ENCODE measurements around the gene PIK3R1. TPM values are rescaled to one million over a fixed set of nuclear protein-coding genes. Genes with fewer than 3 reads are reported as not detected.

Gene PIK3R1
- total RNA-seq, 1 donor = 26.8 TPM

GRCh38 chr5:68343421-68343826 is 127.9 kb downstream of the PIK3R1 start:
- H3K4me2 ChIP-seq (ENCODE audit: insufficient read depth, low read length) = peak overlapping the region; percentile 11
- H4K20me1 ChIP-seq (ENCODE audit: insufficient read depth, low read length) = no peaks in the 10 kb centered on the region
- H3K4me3 ChIP-seq (ENCODE audit: insufficient read depth, low read length) = no peak overlapping the region

GRCh38 chr5:68344447-68345111 is 129.0 kb downstream of the PIK3R1 start:
- no peaks in the 10 kb centered on the region for H3K27me3 ChIP-seq (ENCODE audit: insufficient read depth, low read length)
- peak overlapping the region; percentile 8 for H3K4me2 ChIP-seq (ENCODE audit: insufficient read depth, low read length)
- H3K36me3 ChIP-seq (ENCODE audit: insufficient read depth, low read length) = no peaks in the 10 kb centered on the region
- H3K4me3 ChIP-seq (ENCODE audit: insufficient read depth, low read length) = no peak overlapping the region
- H3K79me2 ChIP-seq (ENCODE audit: insufficient read depth, low read length) = no peaks in the 10 kb centered on the region
- no peak for DNase-seq (ENCODE audit: insufficient read length, low spot score, missing footprints)
- no peak for TF ChIP-seq CTCF (IDR thresholded peaks at IDR 0.05; ENCODE audit: extremely low read depth, low read depth, low read length)
- H4K20me1 ChIP-seq (ENCODE audit: insufficient read depth, low read length) = no peaks in the 10 kb centered on the region
- H3K4me1 ChIP-seq (ENCODE audit: insufficient read depth, low read length) = peaks cover 30% of the 10 kb centered on the region
- H3K27ac ChIP-seq (ENCODE audit: low read depth, low read length) = peak overlapping the region; percentile 72
- H3K9me3 ChIP-seq (ENCODE audit: low read depth, low read length) = no peaks in the 10 kb centered on the region
- no peak overlapping the region for H2AFZ ChIP-seq (ENCODE audit: low read length)

More at GRCh38 chr5:68343421-68343826, 127.9 kb downstream of the PIK3R1 start:
- TF ChIP-seq CTCF (IDR thresholded peaks at IDR 0.05; ENCODE audit: extremely low read depth, low read depth, low read length) = no peak
- Histone ChIP-seq H3K36me3 (ENCODE audit: insufficient read depth, low read length) (no peaks in the 10 kb centered on the region), H3K79me2 (ENCODE audit: insufficient read depth, low read length) (no peaks in the 10 kb centered on the region), H3K9me3 (ENCODE audit: low read depth, low read length) (no peaks in the 10 kb centered on the region), H3K27ac (ENCODE audit: low read depth, low read length) (peak overlapping the region; percentile 72), H3K4me1 (ENCODE audit: insufficient read depth, low read length) (peaks cover 30% of the 10 kb centered on the region), H2AFZ (ENCODE audit: low read length) (no peak overlapping the region), H3K27me3 (ENCODE audit: insufficient read depth, low read length) (no peaks in the 10 kb centered on the region)
- peak; percentile 61 for DNase-seq (ENCODE audit: insufficient read length, low spot score, missing footprints)

- H3K79me2 ChIP-seq (ENCODE audit: insufficient read depth, low read length) = no peaks in the 10 kb centered on the region
- no peak overlapping the region for H2AFZ ChIP-seq (ENCODE audit: low read length)
- H4K20me1 ChIP-seq (ENCODE audit: insufficient read depth, low read length) = no peaks in the 10 kb centered on the region
- H3K4me1 ChIP-seq (ENCODE audit: insufficient read depth, low read length) = peaks cover 26% of the 10 kb centered on the region
- H3K27ac ChIP-seq (ENCODE audit: low read depth, low read length) = peak overlapping the region; percentile 72
- no peak for TF ChIP-seq CTCF (IDR thresholded peaks at IDR 0.05; ENCODE audit: extremely low read depth, low read depth, low read length)
- DNase-seq (ENCODE audit: insufficient read length, low spot score, missing footprints) = no peak
- peak overlapping the region; percentile 8 for H3K4me2 ChIP-seq (ENCODE audit: insufficient read depth, low read length)
- H3K27me3 ChIP-seq (ENCODE audit: insufficient read depth, low read length) = no peaks in the 10 kb centered on the region
- no peaks in the 10 kb centered on the region for H3K36me3 ChIP-seq (ENCODE audit: insufficient read depth, low read length)
- no peak overlapping the region for H3K4me3 ChIP-seq (ENCODE audit: insufficient read depth, low read length)
- H3K9me3 ChIP-seq (ENCODE audit: low read depth, low read length) = no peaks in the 10 kb centered on the region
Measured at GRCh38 chr5:68345171-68345570, 129.6 kb downstream of the PIK3R1 start.

GRCh38 chr5:68345582-68345981 is 130.0 kb downstream of the PIK3R1 start:
- H3K4me2 ChIP-seq (ENCODE audit: insufficient read depth, low read length) = no peak overlapping the region
- no peaks in the 10 kb centered on the region for H4K20me1 ChIP-seq (ENCODE audit: insufficient read depth, low read length)
- TF ChIP-seq CTCF (IDR thresholded peaks at IDR 0.05; ENCODE audit: extremely low read depth, low read depth, low read length) = no peak

More at GRCh38 chr5:68345582-68345981, 130.0 kb downstream of the PIK3R1 start:
- Histone ChIP-seq H3K4me1 (ENCODE audit: insufficient read depth, low read length) (peaks cover 26% of the 10 kb centered on the region), H3K27me3 (ENCODE audit: insufficient read depth, low read length) (no peaks in the 10 kb centered on the region), H3K79me2 (ENCODE audit: insufficient read depth, low read length) (no peaks in the 10 kb centered on the region), H2AFZ (ENCODE audit: low read length) (no peak overlapping the region), H3K4me3 (ENCODE audit: insufficient read depth, low read length) (no peak overlapping the region), H3K27ac (ENCODE audit: low read depth, low read length) (peak overlapping the region; percentile 42), H3K9me3 (ENCODE audit: low read depth, low read length) (no peaks in the 10 kb centered on the region), H3K36me3 (ENCODE audit: insufficient read depth, low read length) (no peaks in the 10 kb centered on the region)
- DNase-seq (ENCODE audit: insufficient read length, low spot score, missing footprints) = no peak
